NCI-H2029 treated with DMSO at 0.1 percent for 48 hours (cell line): ENCODE data around the gene CFAP74.
"Not testable (repeated sequence)": the region's sequence is repeated elsewhere in the genome, so short reads cannot be mapped to it uniquely, and the experiment has no call there.

Experiments used
- DNase-seq: peaks from one replicate; lab custom pipeline; 2025; lab: John Stamatoyannopoulos, UW

Gene CFAP74

DNA sequence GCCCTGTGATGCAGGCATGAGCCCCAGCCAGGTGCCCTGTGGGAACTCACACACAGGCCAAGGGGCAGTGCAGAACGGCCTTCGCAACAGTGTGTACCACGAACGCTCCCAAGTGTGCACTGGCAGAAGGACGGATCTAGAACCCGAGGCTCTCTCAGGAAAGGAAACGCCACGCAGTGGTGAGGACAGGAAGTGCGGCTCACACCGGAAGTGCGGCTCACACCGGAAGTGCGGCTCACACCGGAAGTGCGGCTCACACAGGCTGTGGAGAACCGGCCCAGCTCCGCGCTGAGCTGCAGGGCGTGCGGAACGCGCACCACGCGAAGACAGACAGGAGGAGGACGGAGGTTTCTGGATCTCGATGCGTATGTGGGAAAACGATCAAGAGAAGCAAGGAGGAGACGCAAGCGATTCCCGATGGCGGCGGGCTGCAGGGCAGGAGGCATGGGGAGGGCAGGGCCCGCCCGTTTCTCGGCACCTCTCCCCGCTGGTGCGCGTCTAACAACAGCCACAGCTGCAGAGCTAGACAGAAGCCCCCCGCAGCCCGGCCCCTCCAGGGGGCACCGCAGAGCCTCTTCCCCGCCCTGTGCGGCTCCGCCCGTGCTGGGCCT is 48.6 kb downstream of the CFAP74 start:
- DNase-seq = no peak

DNA sequence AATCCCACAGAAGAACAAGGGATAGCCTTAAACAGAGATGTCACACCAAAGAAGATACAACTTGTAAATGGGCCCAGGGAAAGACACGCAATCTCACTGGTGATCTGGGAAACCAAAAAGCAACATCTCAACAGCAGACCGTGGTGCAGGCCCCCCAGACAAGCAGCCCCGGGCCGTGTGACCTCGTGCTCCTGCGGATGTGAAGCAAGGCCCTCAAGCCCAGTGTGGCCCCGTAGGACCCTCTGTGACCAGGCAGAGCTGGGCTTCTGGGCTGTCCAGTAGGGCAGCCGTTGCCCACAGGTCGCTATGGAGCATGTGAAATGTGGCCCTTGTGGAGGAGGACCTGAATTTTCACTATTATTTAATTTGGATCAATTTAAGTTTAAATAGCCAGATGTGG is 49.6 kb downstream of the CFAP74 start:
- DNase-seq = no peak

DNA sequence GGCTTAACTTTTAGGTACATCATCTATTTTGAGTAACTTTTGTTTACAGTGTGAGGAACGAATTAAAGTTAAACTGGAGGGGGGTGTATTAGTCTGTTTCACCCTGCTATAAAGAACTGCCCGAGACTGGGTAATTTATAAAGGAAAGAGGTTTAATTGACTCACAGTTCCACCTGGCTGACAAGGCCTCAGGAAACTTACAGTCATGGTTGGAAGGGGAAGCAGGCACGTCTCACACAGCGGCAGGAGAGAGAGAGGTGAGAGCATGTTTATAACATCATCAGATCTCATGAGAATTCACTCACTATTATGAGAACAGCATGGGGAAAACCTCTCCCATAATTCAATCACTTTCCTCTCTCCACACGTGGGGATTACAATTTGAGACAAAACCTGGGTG is 52.6 kb downstream of the CFAP74 start:
- no peak for DNase-seq

DNA sequence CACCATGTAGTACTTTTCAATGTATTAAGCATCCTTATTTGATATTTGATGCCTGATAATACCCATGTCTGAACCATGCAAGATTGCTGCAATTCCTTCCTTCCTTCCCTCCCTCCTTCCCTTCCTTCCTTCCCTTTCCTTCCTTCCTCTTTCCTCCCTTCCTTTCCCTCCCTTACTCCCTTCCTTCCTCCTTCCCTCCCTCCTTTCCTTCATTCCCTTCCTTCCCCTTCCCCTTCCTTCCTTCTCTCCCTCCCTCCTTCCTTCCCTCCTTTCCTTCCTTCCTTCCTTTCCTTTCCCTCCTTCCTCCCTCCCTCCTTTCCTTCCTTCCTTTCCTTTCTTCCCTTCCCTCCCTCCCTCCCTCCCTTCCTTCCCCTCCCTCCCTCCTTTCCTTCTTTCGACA is 54.8 kb downstream of the CFAP74 start:
- no peak for DNase-seq

DNA sequence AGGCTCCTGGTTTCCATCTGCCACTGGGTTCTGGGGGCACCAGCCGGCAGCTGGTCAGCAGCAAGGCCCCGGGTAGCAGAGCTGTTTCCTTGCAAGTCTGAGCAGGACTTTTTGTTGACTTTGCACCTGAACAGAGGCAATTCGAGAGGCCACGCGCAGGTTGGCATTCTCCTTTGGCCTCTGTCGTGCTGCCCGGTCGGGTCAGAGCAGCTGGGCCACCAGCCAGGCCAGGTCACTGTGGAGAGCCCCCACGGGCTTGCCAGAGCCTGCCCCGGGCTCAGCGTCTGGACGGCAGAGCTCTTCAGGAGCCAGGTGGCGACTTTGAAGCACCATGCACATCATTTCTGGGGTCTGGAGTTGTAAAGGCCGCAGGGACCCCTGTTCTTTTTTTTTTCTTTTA is 56.1 kb downstream of the CFAP74 start:
- DNase-seq = no peak

- no peak for DNase-seq
Measured at GRCh38 chr1:1946540-1946939, 57.0 kb downstream of the CFAP74 start.

- no peak for DNase-seq
Measured at GRCh38 chr1:1945782-1946393, 57.7 kb downstream of the CFAP74 start.

- DNase-seq = no peak
Measured at GRCh38 chr1:1943834-1944570, 59.6 kb downstream of the CFAP74 start.

DNA sequence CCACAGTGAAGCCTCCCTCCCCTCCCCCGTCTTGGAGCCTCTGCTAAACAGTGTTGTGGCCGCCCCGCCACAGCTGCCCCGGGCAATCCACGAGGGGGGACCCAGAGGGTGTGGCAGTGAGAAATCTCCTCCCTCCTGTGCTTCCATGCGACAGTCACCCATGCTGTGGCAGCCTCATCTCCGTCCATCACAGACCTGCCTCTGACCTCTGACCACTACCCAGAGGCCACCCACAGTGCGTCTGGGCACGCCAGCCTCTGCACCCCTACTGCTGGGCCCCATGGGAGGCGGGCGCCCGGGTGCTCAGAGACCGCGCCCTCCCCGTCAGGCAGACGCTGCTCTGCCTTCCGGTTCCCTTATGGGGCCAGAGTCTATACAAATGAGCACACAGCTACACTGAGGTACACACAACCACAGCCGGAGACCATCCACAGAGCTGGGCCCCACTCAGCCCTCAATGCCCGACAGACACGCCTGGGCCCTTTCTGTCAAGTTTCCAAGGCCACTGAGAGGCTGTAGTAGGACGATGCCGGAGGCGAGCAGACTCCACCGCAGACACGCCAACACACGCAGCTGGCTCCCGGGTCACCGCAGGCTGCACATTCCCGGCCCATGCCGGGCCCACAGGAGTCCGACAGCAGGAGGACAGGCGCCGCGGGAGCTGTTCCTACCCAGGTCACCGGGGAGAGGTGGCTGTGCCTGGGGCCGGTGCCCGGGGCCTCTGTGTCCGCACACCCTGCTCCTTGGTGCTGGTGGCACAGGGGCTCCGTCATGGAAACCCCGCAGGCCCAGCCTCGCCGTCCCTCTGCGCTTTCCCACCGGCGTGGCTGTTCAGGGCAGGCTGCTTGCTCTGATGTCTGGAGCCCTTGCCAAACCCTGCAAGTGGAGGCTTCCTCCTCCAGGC is 60.6 kb downstream of the CFAP74 start:
- DNase-seq = no peak

- no peak for DNase-seq
Measured at GRCh38 chr1:1941868-1942752, 61.5 kb downstream of the CFAP74 start.

DNA sequence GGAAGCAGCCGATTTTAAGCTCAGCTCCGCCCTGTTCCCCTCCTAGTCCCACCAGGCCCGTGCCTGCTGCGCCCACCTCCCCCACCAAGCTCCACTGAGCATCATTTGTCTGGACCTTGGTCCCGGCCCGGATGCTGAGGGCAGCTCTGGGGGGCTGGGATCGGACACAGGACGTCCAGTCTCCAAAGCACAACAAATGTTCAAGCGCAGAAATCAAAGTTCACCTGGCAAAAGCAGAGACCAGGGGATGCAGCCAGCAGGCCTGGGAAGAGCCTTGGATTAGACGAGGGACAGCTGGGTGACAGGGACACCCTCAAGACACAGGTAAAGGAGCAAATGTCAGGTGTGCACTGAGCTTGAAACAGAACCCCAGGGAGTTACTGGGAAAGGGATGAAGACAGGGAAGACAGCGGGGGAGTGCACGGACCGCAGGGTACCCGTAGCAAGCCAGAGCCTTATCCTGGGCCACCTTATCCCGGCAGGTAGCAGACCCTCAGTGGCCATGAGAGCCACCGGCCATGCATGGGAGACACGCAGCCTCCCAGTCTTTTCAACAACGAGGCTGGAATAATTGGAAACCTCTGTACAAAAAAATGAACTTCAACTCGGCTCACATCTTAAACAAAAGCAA is 62.3 kb downstream of the CFAP74 start:
- DNase-seq = no peak

GRCh38 chr1:1940123-1940425 is 63.5 kb downstream of the CFAP74 start:
- DNase-seq = no peak

DNA sequence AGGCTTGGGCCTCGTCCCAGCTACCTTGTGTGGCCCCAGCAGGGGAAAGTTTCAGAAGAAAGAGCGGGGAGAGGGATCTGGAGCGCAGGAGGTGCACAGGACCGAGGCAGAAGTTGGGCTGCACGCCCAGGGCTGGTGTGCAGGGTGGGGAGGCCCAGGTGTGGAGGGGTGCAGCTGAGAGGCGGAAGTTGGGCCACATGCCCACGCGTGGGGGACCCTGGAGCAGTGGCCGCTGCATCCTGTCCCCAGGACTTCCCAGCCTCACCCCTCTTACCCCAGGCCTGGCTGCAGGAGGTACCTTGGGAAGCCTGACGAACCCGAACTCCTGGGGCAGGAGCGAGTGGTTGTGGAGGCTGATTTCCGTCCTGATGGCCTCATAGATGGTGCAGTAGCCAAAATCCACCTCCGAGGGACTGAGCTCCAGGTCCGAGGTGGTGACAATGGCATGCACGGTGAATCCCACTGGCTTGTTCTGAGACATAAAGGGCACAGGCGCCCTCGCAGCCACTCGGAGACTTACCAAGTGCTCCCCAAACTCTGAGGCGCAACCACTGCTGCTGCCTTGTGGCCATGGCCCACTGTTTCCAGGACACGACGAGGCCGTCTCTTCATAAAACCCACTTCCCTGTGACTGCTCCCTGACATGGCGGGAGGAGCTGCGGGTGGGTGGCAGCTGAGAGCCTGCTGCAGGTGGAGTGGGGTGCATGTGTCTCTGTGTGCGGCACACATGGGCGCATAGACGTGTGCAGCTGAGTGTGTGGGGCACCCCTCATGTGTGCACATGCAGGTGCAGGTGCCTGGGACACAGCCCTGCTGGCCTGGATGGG is 64.1 kb downstream of the CFAP74 start:
- DNase-seq = no peak

- no peak for DNase-seq
Measured at GRCh38 chr1:1938613-1939295, 64.8 kb downstream of the CFAP74 start.

GRCh38 chr1:1938276-1938573 is 65.4 kb downstream of the CFAP74 start:
- no peak for DNase-seq

- no peak for DNase-seq
Measured at GRCh38 chr1:1937549-1938275, 65.9 kb downstream of the CFAP74 start.

DNA sequence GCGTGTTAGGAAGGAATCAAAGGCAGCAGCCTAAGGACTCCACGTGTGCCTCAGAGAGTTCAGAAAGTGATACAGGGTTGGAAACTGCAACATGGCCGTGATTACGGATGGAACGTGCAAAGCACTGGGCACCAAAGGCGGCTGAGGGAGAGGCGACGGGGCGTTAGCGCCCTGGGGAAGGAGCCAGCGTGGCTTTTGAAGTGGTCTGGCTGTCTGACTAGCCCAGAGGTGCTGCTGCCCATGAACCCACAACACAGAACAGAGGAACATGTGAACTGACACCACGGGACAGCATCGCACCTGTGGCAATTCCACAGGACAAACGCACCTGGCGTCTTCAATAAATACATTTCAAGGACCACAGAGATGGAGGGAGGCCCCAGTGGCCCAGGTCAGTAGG is 66.5 kb downstream of the CFAP74 start:
- no peak for DNase-seq

DNA sequence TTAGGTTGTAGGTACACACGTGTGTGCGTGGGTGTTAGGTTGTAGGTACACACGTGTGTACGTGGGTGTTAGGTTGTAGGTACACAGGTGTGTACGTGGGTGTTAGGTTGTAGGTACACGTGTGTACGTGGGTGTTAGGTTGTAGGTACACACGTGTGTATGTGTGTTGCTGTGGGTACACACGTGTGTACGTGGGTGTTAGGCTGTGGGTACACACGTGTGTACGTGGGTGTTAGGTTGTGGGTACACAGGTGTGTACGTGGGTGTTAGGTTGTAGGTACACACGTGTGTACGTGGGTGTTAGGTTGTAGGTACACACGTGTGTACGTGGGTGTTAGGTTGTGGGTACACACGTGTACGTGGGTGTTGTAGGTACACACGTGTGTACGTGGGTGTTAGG is 68.7 kb downstream of the CFAP74 start:
- not testable (repeated sequence) for DNase-seq
